K562 (cell line): Measurements from ENCODE around the gene OR5AR1. TPM values are rescaled to one million over a fixed set of nuclear protein-coding genes. Genes with fewer than 3 reads are reported as not detected.

Experiments used
- ATAC-seq: fragments of 200-7000 bp; cut with Tn5 transposase; 3 replicates; pipeline ENCODE4 v1.9.1; 2020; ENCODE audit warnings: moderate library complexity
- Bru-seq: library from RNA; stranded (reverse); fragments of 400-500 nt; gene quantifications from one replicate; lab custom pipeline; 2021; lab: Mats Ljungman, UMichigan
- BruChase-seq, 2 experiments: library from RNA; stranded (reverse); fragments of 400-500 nt; gene quantifications; one replicate each; lab custom pipeline; 2021; lab: Mats Ljungman, UMichigan
- BruUV-seq: library from RNA; stranded (reverse); fragments of 400-500 nt; replicated peaks from 2 replicates; lab custom pipeline; 2021; lab: Mats Ljungman, UMichigan
- CTCF ChIA-PET: fragments of 300-600 bp; formaldehyde crosslinking; extraction: SDS; loops from one replicate; lab custom pipeline; 2021; ENCODE audit warnings: low intra/inter-chr PET ratio; lab: Yijun Ruan, JAX
- POLR2A ChIA-PET: fragments of 300-600, 350-650 bp; sonication (Branson Sonifier 250); formaldehyde crosslinking; extraction: SDS; loops from one replicate; lab custom pipeline; 2021; ENCODE audit warnings: antibody characterized with exemption, inconsistent platforms; lab: Yijun Ruan, JAX
- DNase-seq, 4 experiments: peaks; one replicate each; pipeline versions ENCODE4 v3.0.0 to v3.0.0-alpha.2; 2011 to 2018; ENCODE audit warnings: low spot score in 3 of 4, mixed read lengths in 3 of 4; ENCODE audit errors: extremely low read depth in 1 of 4
- FAIRE-seq: peaks from 2 replicates; lab custom pipeline; 2011; peaks lifted over from hg19 to GRCh38; lab: Jason Lieb, UNC
- H2AFZ ChIP-seq: 2 replicates; pipeline ENCODE4 v1.6.0; 2011; ENCODE audit warnings: low read depth, low read length, control low read depth, inconsistent platforms
- H3K27ac ChIP-seq: fragments of 200-600 bp; 3 replicates; pipeline ENCODE4 v1.8.0; 2011; ENCODE audit warnings: low read depth, mild to moderate bottlenecking, control low read depth, inconsistent platforms, low read length, moderate library complexity, mixed read lengths; ENCODE audit errors: extremely low read depth
- H3K27me3 ChIP-seq, 2 experiments: fragments of 300-600 bp in 1 of 2; 2 replicates in 1 of 2; 3 replicates in 1 of 2; pipeline versions ENCODE4 v1.6.0 to v1.8.0; 2011; ENCODE audit warnings: inconsistent platforms in 2 of 2, low read length in 2 of 2, mild to moderate bottlenecking in 1 of 2, mixed read lengths in 1 of 2, moderate library complexity in 1 of 2; ENCODE audit not compliant: control insufficient read depth in 2 of 2, insufficient read depth in 2 of 2
- H3K36me3 ChIP-seq: fragments of 300-600 bp; 3 replicates; pipeline ENCODE4 v1.8.0; 2011; ENCODE audit warnings: mild to moderate bottlenecking, low read length, inconsistent platforms; ENCODE audit not compliant: control insufficient read depth, insufficient read depth
- H3K4me1 ChIP-seq, 2 experiments: fragments of 200-600 bp in 1 of 2; replicated peaks in 1 of 2; 2 replicates in 1 of 2; 3 replicates in 1 of 2; pipeline versions ENCODE4 v1.5.1 to v1.8.0; 2011; ENCODE audit warnings: inconsistent platforms in 2 of 2, low read length in 2 of 2, mild to moderate bottlenecking in 1 of 2, mixed read lengths in 1 of 2, moderate library complexity in 1 of 2; ENCODE audit not compliant: control insufficient read depth in 2 of 2, insufficient read depth in 2 of 2
- H3K4me2 ChIP-seq: 2 replicates; pipeline ENCODE4 v1.6.1; 2011; ENCODE audit warnings: low read length, control low read depth, inconsistent platforms, mixed read lengths; ENCODE audit not compliant: insufficient read depth
- H3K4me3 ChIP-seq: fragments of 200-600 bp; sonication (generic), shearing (Covaris generic); 2 replicates; pipeline ENCODE4 v1.5.1; 2016; ENCODE audit warnings: control low read depth, inconsistent platforms
- H3K79me2 ChIP-seq: fragments of 200-600 bp; 3 replicates; pipeline ENCODE4 v1.8.0; 2011; ENCODE audit warnings: low read length, inconsistent platforms; ENCODE audit not compliant: control insufficient read depth, insufficient read depth
- H3K9ac ChIP-seq, 2 experiments: 2 replicates each; pipeline versions ENCODE4 v1.6.0 to v1.6.1; 2011; ENCODE audit warnings: low read depth in 2 of 2, low read length in 2 of 2, control low read depth in 1 of 2, inconsistent platforms in 1 of 2, mild to moderate bottlenecking in 1 of 2, mixed read lengths in 1 of 2; ENCODE audit not compliant: insufficient read depth in 1 of 2
- H3K9me1 ChIP-seq: one replicate; pipeline ENCODE4 v1.6.0; 2011; ENCODE audit warnings: inconsistent platforms, mild to moderate bottlenecking, low read length, moderate library complexity; ENCODE audit not compliant: control insufficient read depth, insufficient read depth
- H3K9me3 ChIP-seq: replicated peaks from 2 replicates; pipeline ENCODE4 v1.5.1; 2011; ENCODE audit warnings: low read depth, low read length, inconsistent platforms; ENCODE audit not compliant: control insufficient read depth, insufficient read depth
- H4K20me1 ChIP-seq: replicated peaks from 2 replicates; pipeline ENCODE4 v1.6.1; 2011; ENCODE audit warnings: low read length, inconsistent platforms, mixed read lengths; ENCODE audit not compliant: control insufficient read depth, insufficient read depth
- ARNT ChIP-seq, 2 experiments: fragments of 450-650 bp; IDR thresholded peaks; 2 replicates each; pipeline ENCODE4 v1.6.1; 2016; ENCODE audit warnings: mild to moderate bottlenecking in 1 of 2
- CBFB ChIP-seq: sonication (generic); formaldehyde crosslinking; IDR thresholded peaks from 2 replicates; pipeline ENCODE4 v1.4.0; 2020; ENCODE audit warnings: mild to moderate bottlenecking, missing genetic modification reagents
- CBX8 ChIP-seq: fragments of 200-600 bp; sonication (generic); IDR thresholded peaks from 2 replicates; pipeline ENCODE4 v1.6.1; 2012; ENCODE audit warnings: borderline replicate concordance, mixed run types, low read depth, mild to moderate bottlenecking, moderate library complexity, mixed read lengths, low read length, control low read depth, inconsistent platforms; ENCODE audit not compliant: poor library complexity, severe bottlenecking; ENCODE audit errors: extremely low read depth
- EP300 ChIP-seq: IDR thresholded peaks from 2 replicates; pipeline ENCODE4 v1.6.1; 2012; ENCODE audit warnings: low read length, improper control_type of control experiment
- GMEB1 ChIP-seq: fragments of 250-450 bp; sonication (Bioruptor Pico); IDR thresholded peaks from 2 replicates; pipeline ENCODE4 v1.4.0; 2020; ENCODE audit warnings: mild to moderate bottlenecking
- HDAC1 ChIP-seq, 2 experiments: fragments of 450-650 bp; IDR thresholded peaks; 2 replicates each; pipeline ENCODE4 v1.6.1; 2016 to 2017; ENCODE audit warnings: inconsistent platforms in 1 of 2, mild to moderate bottlenecking in 1 of 2, moderate library complexity in 1 of 2
- HNRNPUL1 ChIP-seq: fragments of 200-400 bp; formaldehyde crosslinking; IDR thresholded peaks from 2 replicates; pipeline ENCODE4 v1.6.1; 2017; ENCODE audit warnings: low read length
- MTA2 ChIP-seq: fragments of 450-650 bp; IDR thresholded peaks from 2 replicates; pipeline ENCODE4 v1.6.1; 2016; ENCODE audit warnings: low read depth
- NELFE ChIP-seq: IDR thresholded peaks from 2 replicates; pipeline ENCODE4 v1.6.1; 2011; ENCODE audit warnings: mild to moderate bottlenecking; ENCODE audit not compliant: insufficient read depth, insufficient read length
- NR3C1 ChIP-seq: sonication (generic); formaldehyde crosslinking; IDR thresholded peaks from 2 replicates; pipeline ENCODE4 v1.8.1; 2022; ENCODE audit warnings: missing genetic modification reagents
- SIN3A ChIP-seq, 2 experiments: fragments of 150-350 bp in 1 of 2; IDR thresholded peaks; 2 replicates each; pipeline ENCODE4 v1.6.1; 2011 to 2016; ENCODE audit warnings: borderline replicate concordance in 2 of 2, low read depth in 2 of 2, low read length in 2 of 2, mild to moderate bottlenecking in 2 of 2, moderate library complexity in 2 of 2; ENCODE audit not compliant: control insufficient read depth in 1 of 2
- TSC22D4 ChIP-seq: fragments of 450-650 bp; IDR thresholded peaks from 2 replicates; pipeline ENCODE4 v1.6.1; 2016; ENCODE audit warnings: missing genetic modification characterization, missing biosample characterization, control low read depth
- ZNF232 ChIP-seq: sonication (generic); formaldehyde crosslinking; IDR thresholded peaks from 2 replicates; pipeline ENCODE4 v1.8.0; 2022; ENCODE audit warnings: mild to moderate bottlenecking, missing genetic modification reagents
- ZNF766 ChIP-seq: fragments of 200-800 bp; sonication (Bioruptor generic); conservative IDR thresholded peaks from 2 replicates; pipeline ENCODE4 v1.6.1; 2016; ENCODE audit warnings: missing genetic modification characterization, missing compliant biosample characterization
- ZNF785 ChIP-seq: fragments of 250-450 bp; sonication (Bioruptor Pico); IDR thresholded peaks from 2 replicates; pipeline ENCODE4 v1.4.0; 2020; ENCODE audit warnings: mild to moderate bottlenecking
- WGBS: fragments of 100-300 bp; shearing (Covaris generic); methylation state at CpG from one replicate; pipeline ENCODE4 v1.1.6; 2016; ENCODE audit warnings: low coverage, mixed read lengths; ENCODE audit not compliant: insufficient coverage; ENCODE audit errors: missing lambda C conversion rate; 5-methylcytosine and 5-hydroxymethylcytosine counted together
- in situ Hi-C: fragments of 300-500 bp; cut with MboI; formaldehyde crosslinking; loops from 4 replicates; pipeline ENCODE4 v1.15.0; 2018; ENCODE audit warnings: inconsistent platforms, mixed read lengths
- intact Hi-C: fragments of 100-400 bp; cut with micrococcal nuclease; formaldehyde crosslinking; loops from 2 replicates; pipeline ENCODE4 v1.14.2; 2022
- long read RNA-seq, 3 experiments: library from polyadenylated mRNA in 2 of 3; library from RNA in 1 of 3; unstranded in 2 of 3; stranded (forward) in 1 of 3; transcript quantifications; one replicate each; pipeline ENCODE4 v2.0.0, GENCODE V29; 2019 to 2022
- polyA minus RNA-seq, 3 experiments: library from RNA; depleted of rRNA, polyadenylated mRNA; stranded (reverse); fragments of >200 nt; gene quantifications; 2 replicates each; pipeline ENCODE4 v1.2.3, GENCODE V29; 2011
- polyA plus RNA-seq, 8 experiments: library from polyadenylated mRNA; depleted of rRNA in 4 of 8; stranded (reverse) in 5 of 8; unstranded in 3 of 8; fragments of >200 nt; fragmentation: Nextera tagmentation in 2 of 8; fragmentation: Illumina TruSeq in 1 of 8; extraction: Ambion mirVana in 2 of 8; extraction: Trizol in 1 of 8; gene quantifications; 2 replicates each; pipeline versions ENCODE4 v1.2.1 to v1.2.3, GENCODE V29; 2011 to 2014; ENCODE audit warnings: inconsistent platforms in 1 of 8, missing spikeins in 1 of 8
- total RNA-seq, 7 experiments: library from RNA; depleted of rRNA in 6 of 7; stranded (reverse); fragments of >200 nt in 6 of 7; fragmentation: Illumina TruSeq in 2 of 7; extraction: Trizol in 2 of 7; gene quantifications; 2 replicates each; pipeline versions ENCODE4 v1.2.1 to v1.2.3, GENCODE V29; 2011 to 2021; ENCODE audit warnings: low replicate concordance in 1 of 7
- TF ChIP-seq, protein P1 (sequence below): fragments of 200-800 bp; sonication (Bioruptor generic); IDR thresholded peaks from 2 replicates; pipeline ENCODE4 v1.6.1; 2017; ENCODE audit warnings: missing genetic modification characterization, missing compliant biosample characterization

The OR5AR1 gene
- not detected in 2 replicates for total RNA-seq (2011; cell fraction: chromatin; rRNA removed; ENCODE audit: low replicate concordance)
- total RNA-seq (2011; cell fraction: nucleolus; rRNA removed), result not detected in 2 replicates
- total RNA-seq (2011; cell fraction: nucleoplasm; rRNA removed), result not detected in 2 replicates
- total RNA-seq (2014; rRNA removed) (not detected in 2 replicates), total RNA-seq (2014; rRNA removed; fragmentation: Illumina TruSeq; extraction: Trizol) (not detected in 2 replicates), total RNA-seq (2015; rRNA removed; fragmentation: Illumina TruSeq; extraction: Trizol) (not detected in 2 replicates), total RNA-seq (2021) (not detected in 2 replicates), polyA plus RNA-seq (2011; rRNA removed) (not detected in 2 replicates), polyA plus RNA-seq (2014; fragmentation: Illumina TruSeq; extraction: Trizol) (not detected in 2 replicates), polyA plus RNA-seq (2014; fragmentation: Nextera tagmentation; extraction: Ambion mirVana) (not detected), polyA plus RNA-seq (2014; rRNA removed) (not detected in 2 replicates), polyA minus RNA-seq (2011; rRNA and poly(A)+ RNA removed) (not detected in 2 replicates), Bru-seq, nascent RNA (not detected), BruChase-seq, experiment 1, labeled RNA remaining after a 2-hour chase (not detected), BruChase-seq, experiment 2, labeled RNA remaining after a 6-hour chase (not detected)
- not detected in 2 replicates for polyA plus RNA-seq (2011; cell fraction: cytosol; rRNA removed)
- not detected in 2 replicates for polyA plus RNA-seq (2011; cell fraction: nucleus; rRNA removed)
- not detected in 2 replicates for polyA plus RNA-seq (2012)
- not detected in 2 replicates for polyA minus RNA-seq (2011; cell fraction: cytosol; rRNA and poly(A)+ RNA removed)
- polyA minus RNA-seq (2011; cell fraction: nucleus; rRNA and poly(A)+ RNA removed), result not detected in 2 replicates
- long read RNA-seq, experiment 1, result 0 reads
- long read RNA-seq, experiment 2, result 0 reads
- long read RNA-seq, experiment 3, result 0 reads

DNA sequence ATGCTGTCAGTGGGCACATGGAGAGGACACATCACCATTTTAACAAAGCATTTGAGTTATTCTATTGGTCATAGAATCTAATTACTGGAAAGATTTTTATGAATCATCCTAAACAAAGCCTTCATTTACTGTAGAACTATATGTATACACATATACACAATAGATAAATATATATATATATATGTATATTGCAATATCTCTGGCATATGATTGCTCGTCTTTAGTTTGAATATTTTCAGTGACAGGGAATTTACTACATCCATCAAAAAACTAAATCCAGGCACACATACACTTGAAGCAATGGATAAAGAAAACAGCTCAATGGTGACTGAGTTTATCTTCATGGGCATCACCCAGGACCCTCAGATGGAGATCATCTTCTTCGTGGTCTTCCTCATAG lies at the start of gene OR5AR1:
TSS of gene OR5AR1 (plus strand) at position 301 of the 400 bp plus-strand sequence. CDS start at position 301, 0 bp downstream.
- Histone ChIP-seq H3K9me3 (no peaks in the 10 kb centered on the region), H2AFZ (no peak within 1 kb of the TSS), H3K36me3 (no peaks in the 10 kb centered on the region), H3K9ac (no peak within 1 kb of the TSS), H3K4me2 (no peak within 1 kb of the TSS), H3K79me2 (no peaks in the 10 kb centered on the region), H4K20me1 (no peaks in the 10 kb centered on the region), H3K9me1 (no peaks in the 10 kb centered on the region), H3K4me3 (no peak within 1 kb of the TSS), H3K27me3 (no peaks in the 10 kb centered on the region), H3K4me1 (no peaks in the 10 kb centered on the region), H3K27ac (no peak within 1 kb of the TSS)
- ChIA-PET POLR2A (no interaction called here), CTCF (no interaction called here)
- FAIRE-seq, result no peak
- no peak for DNase-seq
- no peak for ATAC-seq
- TF ChIP-seq ZNF785 (CRISPR knock-in tag) (no peak), MTA2 (no peak), SIN3A (IDR thresholded peaks at IDR 0.05; ENCODE audit: borderline replicate concordance in 2 of 2, control insufficient read depth in 1 of 2, low read depth in 2 of 2, low read length in 2 of 2) (no peak), CBX8 (no peak), HNRNPUL1 (no peak), ZNF232 (no peak), EP300 (no peak), TSC22D4 (no peak), CBFB (CRISPR knock-in tag) (no peak), GMEB1 (CRISPR knock-in tag) (no peak), ZNF766 (CRISPR knock-in tag) (no peak), HDAC1 (IDR thresholded peaks at IDR 0.05) (no peak), NR3C1 (CRISPR knock-in tag) (no peak), NELFE (no peak), ARNT (IDR thresholded peaks at IDR 0.05) (no peak)
- TF ChIP-seq, protein P1, sequence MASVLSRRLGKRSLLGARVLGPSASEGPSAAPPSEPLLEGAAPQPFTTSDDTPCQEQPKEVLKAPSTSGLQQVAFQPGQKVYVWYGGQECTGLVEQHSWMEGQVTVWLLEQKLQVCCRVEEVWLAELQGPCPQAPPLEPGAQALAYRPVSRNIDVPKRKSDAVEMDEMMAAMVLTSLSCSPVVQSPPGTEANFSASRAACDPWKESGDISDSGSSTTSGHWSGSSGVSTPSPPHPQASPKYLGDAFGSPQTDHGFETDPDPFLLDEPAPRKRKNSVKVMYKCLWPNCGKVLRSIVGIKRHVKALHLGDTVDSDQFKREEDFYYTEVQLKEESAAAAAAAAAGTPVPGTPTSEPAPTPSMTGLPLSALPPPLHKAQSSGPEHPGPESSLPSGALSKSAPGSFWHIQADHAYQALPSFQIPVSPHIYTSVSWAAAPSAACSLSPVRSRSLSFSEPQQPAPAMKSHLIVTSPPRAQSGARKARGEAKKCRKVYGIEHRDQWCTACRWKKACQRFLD (CRISPR knock-in tag), result no peak
- no TSS peak for BruUV-seq
- WGBS, result 0% methylated on average over 2 of the region's 2 CpGs
- in situ Hi-C loops (no loop called here), intact Hi-C loops (no loop called here)
